ENCODE measurements around the gene SH3GLB2.

GRCh38 chr9:128999581-129000206 is 28.4 kb downstream of the SH3GLB2 start:
- TF ChIP-seq POLR2A (IDR thresholded peaks at IDR 0.05; ENCODE audit: low read depth, low read length) (peak; percentile 31; the same call in 1 of the 2 replicates), JUND (IDR thresholded peaks at IDR 0.05; ENCODE audit: low read depth, low read length) (no peak), CEBPZ (IDR thresholded peaks at IDR 0.05; ENCODE audit: low read depth, low read length) (no peak), CTCF (IDR thresholded peaks at IDR 0.05 in 2 of 3, conservative IDR thresholded peaks at IDR 0.05 in 1 of 3; ENCODE audit: control insufficient read depth in 2 of 3, extremely low read depth in 1 of 3, insufficient read depth in 1 of 3, low read depth in 3 of 3, low read length in 3 of 3) (no peak), KDM1A (IDR thresholded peaks at IDR 0.05; ENCODE audit: borderline replicate concordance) (no peak), POLR2AphosphoS5 (IDR thresholded peaks at IDR 0.05; ENCODE audit: low read length) (no peak), EP300 (IDR thresholded peaks at IDR 0.05; ENCODE audit: borderline replicate concordance in 1 of 2, control insufficient read depth in 1 of 2, low read depth in 2 of 2, low read length in 2 of 2) (no peak), ATF3 (IDR thresholded peaks at IDR 0.05; ENCODE audit: borderline replicate concordance, extremely low read depth, low read depth, low read length) (no peak), BCL11A (IDR thresholded peaks at IDR 0.05; ENCODE audit: low read depth, low read length) (no peak), MTA2 (IDR thresholded peaks at IDR 0.05; ENCODE audit: low read depth) (no peak), TCF7 (IDR thresholded peaks at IDR 0.05; ENCODE audit: borderline replicate concordance) (no peak), GABPA (IDR thresholded peaks at IDR 0.05; ENCODE audit: low read depth) (no peak), RCOR1 (conservative IDR thresholded peaks at IDR 0.05; ENCODE audit: low read depth, low read length) (no peak), YY1 (IDR thresholded peaks at IDR 0.05; ENCODE audit: low read depth, low read length) (no peak)
